Myometrial cell (primary cell): ENCODE data around the gene CFAP91. TPM values are rescaled to one million over a fixed set of nuclear protein-coding genes. Genes with fewer than 3 reads are reported as not detected.

Source experiments
- total RNA-seq: library from RNA; depleted of rRNA; stranded (reverse); fragments of >200 nt; gene quantifications from 2 replicates; pipeline ENCODE4 v1.2.3, GENCODE V29; 2015

The CFAP91 gene
- total RNA-seq = under 0.01 TPM in 1 of 2 replicates, not detected in the other

GRCh38 chr3:119702530-119703527, at the start of gene CFAP91:
Gene CFAP91, plus strand, starts transcription at chr3:119703022. Its CDS starts 77 bp downstream, at chr3:119703099.

GRCh38 chr3:119660474-119661440, 42.1 kb upstream of the CFAP91 start, which contains the start of gene POPDC2:
Gene POPDC2, minus strand, starts transcription at chr3:119660589. Its CDS starts 166 bp downstream, at chr3:119660423.

GRCh38 chr3:119676771-119677640, 25.8 kb upstream of the CFAP91 start, which contains the start of gene COX17:
Gene COX17, minus strand, starts transcription at chr3:119677406. Its CDS starts 96 bp downstream, at chr3:119677310.

Other genes with a start within 250 kb of the CFAP91 start
- gene TMEM39A, start 239.4 kb upstream of the CFAP91 start, total RNA-seq = 45.0 and 62.2 TPM in 2 replicates
- gene POGLUT1, start 234.1 kb upstream of the CFAP91 start, total RNA-seq = 18.8 and 20.2 TPM in 2 replicates
- gene TIMMDC1, start 204.5 kb upstream of the CFAP91 start, total RNA-seq = 53.2 and 61.7 TPM in 2 replicates
- not detected in 2 replicates for gene CD80, start 143.4 kb upstream of the CFAP91 start, total RNA-seq
- gene ADPRH, start 123.5 kb upstream of the CFAP91 start, total RNA-seq = 6.1 and 6.9 TPM in 2 replicates
- 0.18 TPM in 1 of 2 replicates, not detected in the other for gene PLA1A, start 105.1 kb upstream of the CFAP91 start, total RNA-seq
- 0.35 TPM in 1 of 2 replicates, not detected in the other for gene POPDC2, start 42.4 kb upstream of the CFAP91 start, total RNA-seq
- 17.7 and 19.3 TPM in 2 replicates for gene COX17, start 25.6 kb upstream of the CFAP91 start, total RNA-seq
- not detected in 2 replicates for gene NR1I2, start 79.1 kb downstream of the CFAP91 start, total RNA-seq